ENCODE results near the gene LOC128125822.

LOC128125822 gene

GRCh38 chr6:63527658-63528514, 44.4 kb upstream of the LOC128125822 start:
- H3K27ac Mint-ChIP-seq (ENCODE audit: unreplicated experiment): no peak overlapping the region
- no peak for TF ChIP-seq CTCF (IDR thresholded peaks at IDR 0.05; ENCODE audit: unreplicated experiment)
- H3K4me3 Mint-ChIP-seq (ENCODE audit: unreplicated experiment): no peak overlapping the region
- H3K9me3 Mint-ChIP-seq (ENCODE audit: unreplicated experiment): no peaks in the 10 kb centered on the region
- peaks cover 2% of the 10 kb centered on the region for H3K27me3 Mint-ChIP-seq (ENCODE audit: unreplicated experiment)
- no peak for DNase-seq (ENCODE audit: low spot score)
- no peaks in the 10 kb centered on the region for H3K4me1 Mint-ChIP-seq (ENCODE audit: unreplicated experiment)
- H3K36me3 Mint-ChIP-seq (ENCODE audit: low read depth, unreplicated experiment): no peaks in the 10 kb centered on the region

DNA sequence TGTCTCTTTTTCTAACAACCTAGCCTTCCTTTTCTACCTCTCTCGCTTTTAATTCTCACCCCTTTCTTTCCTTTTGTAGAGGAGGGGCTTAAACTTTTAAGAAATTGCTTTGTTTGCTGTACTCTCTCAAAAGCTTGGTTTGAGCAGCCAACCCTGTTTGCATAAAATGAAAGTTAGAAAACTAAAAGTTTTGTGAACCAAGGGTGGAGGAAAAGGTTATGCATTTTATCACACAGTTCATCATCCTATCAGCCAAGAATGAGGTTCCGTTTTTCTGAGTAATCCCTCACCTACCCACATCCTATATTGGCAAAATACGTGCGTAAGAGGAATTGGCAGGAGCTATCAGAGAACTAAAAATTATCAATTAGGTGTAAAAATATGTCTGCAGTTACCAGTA, 42.8 kb upstream of the LOC128125822 start:
- TF ChIP-seq CTCF (IDR thresholded peaks at IDR 0.05; ENCODE audit: unreplicated experiment): no peak
- Mint-ChIP-seq H3K27me3 (ENCODE audit: unreplicated experiment) (peaks cover 2% of the 10 kb centered on the region), H3K4me1 (ENCODE audit: unreplicated experiment) (no peaks in the 10 kb centered on the region), H3K36me3 (ENCODE audit: low read depth, unreplicated experiment) (no peaks in the 10 kb centered on the region), H3K9me3 (ENCODE audit: unreplicated experiment) (no peaks in the 10 kb centered on the region), H3K27ac (ENCODE audit: unreplicated experiment) (no peak overlapping the region), H3K4me3 (ENCODE audit: unreplicated experiment) (no peak overlapping the region)
- DNase-seq (ENCODE audit: low spot score): no peak

DNA sequence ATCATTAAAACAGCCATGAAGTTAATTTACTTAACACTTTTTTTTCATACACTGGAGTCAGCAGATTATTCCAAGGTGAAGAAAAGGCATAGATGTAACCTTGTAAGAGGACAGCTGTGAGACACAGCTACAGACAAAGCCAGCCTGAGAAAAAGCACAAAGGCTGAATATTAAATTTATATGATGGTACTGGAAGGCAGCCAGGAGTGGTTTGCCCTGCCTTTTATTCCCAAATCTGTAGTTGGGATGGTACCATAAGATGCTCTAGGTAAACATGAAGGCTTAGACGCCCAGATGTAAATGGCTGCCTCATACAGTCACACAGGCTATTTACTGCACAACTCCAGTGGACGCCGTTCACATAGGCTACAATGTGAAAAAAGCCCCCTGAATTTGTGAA, 42.1 kb upstream of the LOC128125822 start:
- Mint-ChIP-seq H3K27ac (ENCODE audit: unreplicated experiment) (no peak overlapping the region), H3K4me3 (ENCODE audit: unreplicated experiment) (no peak overlapping the region), H3K36me3 (ENCODE audit: low read depth, unreplicated experiment) (no peaks in the 10 kb centered on the region), H3K9me3 (ENCODE audit: unreplicated experiment) (no peaks in the 10 kb centered on the region), H3K4me1 (ENCODE audit: unreplicated experiment) (no peaks in the 10 kb centered on the region), H3K27me3 (ENCODE audit: unreplicated experiment) (peaks cover 2% of the 10 kb centered on the region)
- DNase-seq (ENCODE audit: low spot score): no peak
- TF ChIP-seq CTCF (IDR thresholded peaks at IDR 0.05; ENCODE audit: unreplicated experiment): no peak

DNA sequence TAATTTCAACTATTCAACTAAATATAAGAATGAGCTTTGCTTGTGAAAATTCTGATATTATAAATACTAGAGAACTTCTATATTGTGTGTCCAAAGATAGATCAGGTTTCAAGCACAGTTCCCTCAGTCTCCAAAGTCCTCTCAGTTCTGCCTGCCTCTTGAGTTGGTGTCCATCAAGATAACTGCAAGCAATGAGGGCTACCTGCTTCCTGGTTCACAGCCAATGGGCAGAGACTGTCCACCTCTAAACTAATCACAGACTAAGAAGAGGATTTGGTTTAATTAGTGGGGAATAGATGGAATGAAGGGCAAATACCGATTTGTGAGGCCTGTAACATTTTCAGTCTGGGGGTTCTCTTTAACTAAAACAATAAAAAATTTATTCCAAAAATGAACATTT, 41.3 kb upstream of the LOC128125822 start:
- H3K4me3 Mint-ChIP-seq (ENCODE audit: unreplicated experiment): no peak overlapping the region
- TF ChIP-seq CTCF (IDR thresholded peaks at IDR 0.05; ENCODE audit: unreplicated experiment): no peak
- H3K4me1 Mint-ChIP-seq (ENCODE audit: unreplicated experiment): no peaks in the 10 kb centered on the region
- DNase-seq (ENCODE audit: low spot score): no peak
- peaks cover 2% of the 10 kb centered on the region for H3K27me3 Mint-ChIP-seq (ENCODE audit: unreplicated experiment)
- H3K27ac Mint-ChIP-seq (ENCODE audit: unreplicated experiment): no peak overlapping the region
- no peaks in the 10 kb centered on the region for H3K36me3 Mint-ChIP-seq (ENCODE audit: low read depth, unreplicated experiment)
- no peaks in the 10 kb centered on the region for H3K9me3 Mint-ChIP-seq (ENCODE audit: unreplicated experiment)

GRCh38 chr6:63533026-63533425, 39.3 kb upstream of the LOC128125822 start:
- no peak for TF ChIP-seq CTCF (IDR thresholded peaks at IDR 0.05; ENCODE audit: unreplicated experiment)
- no peak overlapping the region for H3K27ac Mint-ChIP-seq (ENCODE audit: unreplicated experiment)
- no peaks in the 10 kb centered on the region for H3K36me3 Mint-ChIP-seq (ENCODE audit: low read depth, unreplicated experiment)
- H3K4me3 Mint-ChIP-seq (ENCODE audit: unreplicated experiment): no peak overlapping the region
- no peak for DNase-seq (ENCODE audit: low spot score)
- H3K9me3 Mint-ChIP-seq (ENCODE audit: unreplicated experiment): no peaks in the 10 kb centered on the region
- no peaks in the 10 kb centered on the region for H3K4me1 Mint-ChIP-seq (ENCODE audit: unreplicated experiment)
- H3K27me3 Mint-ChIP-seq (ENCODE audit: unreplicated experiment): peaks cover 2% of the 10 kb centered on the region
